ENCODE data around the gene SPIN2A. TPM values are rescaled to one million over a fixed set of nuclear protein-coding genes. Genes with fewer than 3 reads are reported as not detected.
A peak's percentile ranks its signal among the peaks of the same experiment; 100 is the strongest.
"Not testable (repeated sequence)": the region's sequence is repeated elsewhere in the genome, so short reads cannot be mapped to it uniquely, and the experiment has no call there.

Gene SPIN2A
- total RNA-seq, 1 donor: 0.63 TPM

GRCh38 chrX:57121162-57121755 is 15.9 kb downstream of the SPIN2A start, which contains the start of gene SPIN2B:
SPIN2B (minus strand) TSS chrX:57121548.
- peak within 1 kb of the TSS; percentile 75 for H3K4me3 ChIP-seq (ENCODE audit: low read depth, low read length)
- DNase-seq (ENCODE audit: low read depth): peak; percentile 63
- no peak for TF ChIP-seq CTCF (IDR thresholded peaks at IDR 0.05; ENCODE audit: insufficient read depth, low read length)

- peak overlapping the region; percentile 75 for H3K4me3 ChIP-seq (ENCODE audit: low read depth, low read length)
- DNase-seq (ENCODE audit: low read depth): not testable (repeated sequence)
Measured at GRCh38 chrX:57120619-57121161, 16.5 kb downstream of the SPIN2A start.

GRCh38 chrX:57119416-57119815 is 17.8 kb downstream of the SPIN2A start:
- no peak for DNase-seq (ENCODE audit: low read depth)
- H3K4me3 ChIP-seq (ENCODE audit: low read depth, low read length): no peak overlapping the region
- TF ChIP-seq CTCF (IDR thresholded peaks at IDR 0.05; ENCODE audit: insufficient read depth, low read length): no peak

GRCh38 chrX:57117566-57117965 is 19.6 kb downstream of the SPIN2A start:
- not testable (repeated sequence) for DNase-seq (ENCODE audit: low read depth); H3K4me3 ChIP-seq (ENCODE audit: low read depth, low read length)

- TF ChIP-seq CTCF (IDR thresholded peaks at IDR 0.05; ENCODE audit: insufficient read depth, low read length): no peak
- no peak overlapping the region for H3K4me3 ChIP-seq (ENCODE audit: low read depth, low read length)
- no peak for DNase-seq (ENCODE audit: low read depth)
Measured at GRCh38 chrX:57104921-57105398, 32.2 kb downstream of the SPIN2A start.

GRCh38 chrX:57104406-57104805 is 32.8 kb downstream of the SPIN2A start:
- DNase-seq (ENCODE audit: low read depth): no peak
- TF ChIP-seq CTCF (IDR thresholded peaks at IDR 0.05; ENCODE audit: insufficient read depth, low read length): no peak
- H3K4me3 ChIP-seq (ENCODE audit: low read depth, low read length): no peak overlapping the region

- H3K4me3 ChIP-seq (ENCODE audit: low read depth, low read length): no peak overlapping the region
- TF ChIP-seq CTCF (IDR thresholded peaks at IDR 0.05; ENCODE audit: insufficient read depth, low read length): no peak
- no peak for DNase-seq (ENCODE audit: low read depth)
Measured at GRCh38 chrX:57103489-57103888, 33.7 kb downstream of the SPIN2A start.

- not testable (repeated sequence) for DNase-seq (ENCODE audit: low read depth); H3K4me3 ChIP-seq (ENCODE audit: low read depth, low read length)
Measured at GRCh38 chrX:57102918-57103317, 34.3 kb downstream of the SPIN2A start.

Other genes starting within 250 kb of the SPIN2A start
- gene SPIN3, start 141.9 kb downstream of the SPIN2A start, total RNA-seq (ENCODE audit: low replicate concordance): 10.0 TPM in 2 replicates
- 7.4 and 9.4 TPM in 2 replicates for gene SPIN2B, start 15.8 kb downstream of the SPIN2A start, total RNA-seq (ENCODE audit: low replicate concordance)
- gene FAAH2, start 149.3 kb upstream of the SPIN2A start, total RNA-seq (ENCODE audit: low replicate concordance): under 0.01 TPM in 1 of 2 replicates, not detected in the other